GM12874 (cell line): ENCODE measurements around the gene CHD9.

Source experiments
- TF ChIP-seq, protein P1 (sequence below): IDR thresholded peaks from 2 replicates; pipeline ENCODE4 v1.5.1; 2011; ENCODE audit warnings: low read depth, mild to moderate bottlenecking, control low read depth, low read length, moderate library complexity; ENCODE audit not compliant: insufficient read depth

The CHD9 gene

DNA sequence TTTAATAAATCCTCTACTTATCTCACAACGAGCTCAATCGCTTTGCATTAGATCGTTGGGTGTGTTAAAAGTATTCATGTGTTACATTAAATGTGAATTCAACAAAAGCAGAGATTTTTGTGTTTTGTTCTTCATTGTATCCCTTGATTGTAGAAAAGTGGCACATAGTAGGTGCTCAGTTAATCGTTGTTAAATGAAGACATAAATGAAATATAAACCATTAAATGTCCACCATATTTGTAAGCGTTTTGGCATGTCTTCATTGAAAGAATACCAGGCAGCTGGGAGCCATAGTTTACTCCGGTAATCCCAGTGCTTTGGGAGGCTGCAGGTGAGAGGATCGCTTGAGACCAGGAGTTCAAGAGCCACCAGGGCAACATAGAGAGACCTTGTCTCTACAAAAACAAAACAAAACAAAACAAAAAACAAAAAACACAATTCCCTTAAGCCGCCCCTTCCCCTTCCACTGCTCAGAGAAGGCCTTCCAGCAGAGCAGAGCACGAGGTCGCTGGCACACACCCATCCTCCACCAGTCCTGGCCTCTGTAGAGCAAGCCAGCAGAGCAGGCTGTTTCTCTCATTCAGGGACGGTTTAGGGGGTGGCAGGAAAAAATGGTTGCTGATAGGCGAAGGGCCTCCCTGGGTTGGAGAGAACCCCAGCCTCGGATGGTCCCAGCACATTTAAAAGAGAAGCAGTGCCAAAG, 673 bp upstream of the CHD9 start:
- TF ChIP-seq, protein P1, sequence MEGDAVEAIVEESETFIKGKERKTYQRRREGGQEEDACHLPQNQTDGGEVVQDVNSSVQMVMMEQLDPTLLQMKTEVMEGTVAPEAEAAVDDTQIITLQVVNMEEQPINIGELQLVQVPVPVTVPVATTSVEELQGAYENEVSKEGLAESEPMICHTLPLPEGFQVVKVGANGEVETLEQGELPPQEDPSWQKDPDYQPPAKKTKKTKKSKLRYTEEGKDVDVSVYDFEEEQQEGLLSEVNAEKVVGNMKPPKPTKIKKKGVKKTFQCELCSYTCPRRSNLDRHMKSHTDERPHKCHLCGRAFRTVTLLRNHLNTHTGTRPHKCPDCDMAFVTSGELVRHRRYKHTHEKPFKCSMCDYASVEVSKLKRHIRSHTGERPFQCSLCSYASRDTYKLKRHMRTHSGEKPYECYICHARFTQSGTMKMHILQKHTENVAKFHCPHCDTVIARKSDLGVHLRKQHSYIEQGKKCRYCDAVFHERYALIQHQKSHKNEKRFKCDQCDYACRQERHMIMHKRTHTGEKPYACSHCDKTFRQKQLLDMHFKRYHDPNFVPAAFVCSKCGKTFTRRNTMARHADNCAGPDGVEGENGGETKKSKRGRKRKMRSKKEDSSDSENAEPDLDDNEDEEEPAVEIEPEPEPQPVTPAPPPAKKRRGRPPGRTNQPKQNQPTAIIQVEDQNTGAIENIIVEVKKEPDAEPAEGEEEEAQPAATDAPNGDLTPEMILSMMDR, result no peak

DNA sequence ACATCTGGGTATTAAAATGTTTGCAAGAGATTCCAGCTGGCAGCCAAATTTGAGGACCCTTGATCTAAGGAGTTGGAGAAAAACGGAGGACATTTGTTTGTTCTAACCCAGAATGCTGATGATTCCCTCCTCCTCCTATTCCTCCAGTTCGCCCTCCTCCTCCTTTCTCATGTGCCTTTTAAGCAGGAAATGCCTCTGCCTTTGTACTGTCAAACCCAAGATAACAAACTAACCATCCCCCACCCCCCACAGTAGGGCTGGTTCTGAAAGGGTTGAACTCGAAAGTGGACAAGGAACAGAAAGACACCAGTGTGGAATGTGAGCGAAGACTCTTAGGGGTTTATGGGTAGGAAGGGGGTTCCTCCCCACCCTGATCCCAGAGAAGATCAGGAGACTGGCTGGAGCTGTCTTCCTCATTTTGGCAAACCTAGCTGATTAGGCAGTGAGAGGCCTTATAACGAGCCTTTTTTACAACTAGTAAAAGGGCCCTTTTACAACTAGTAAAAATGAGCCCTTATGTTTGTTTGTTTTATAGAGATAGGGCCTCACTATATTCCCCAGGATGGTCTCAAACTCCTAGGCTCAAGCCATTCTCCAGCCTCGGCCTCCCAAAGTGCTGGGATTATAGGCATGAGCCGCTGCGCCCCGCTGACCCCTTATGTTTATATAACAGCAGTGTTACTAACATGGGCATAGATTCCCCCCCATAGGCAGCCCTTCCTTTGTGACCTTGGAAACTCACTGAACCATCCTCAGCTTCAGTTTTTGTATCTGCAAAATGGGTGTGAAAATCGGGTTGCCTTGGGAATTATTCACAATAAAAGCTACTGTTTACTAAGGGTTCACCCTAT, 975 bp downstream of the CHD9 start:
- TF ChIP-seq, protein P1, result no peak

- TF ChIP-seq, protein P1, result no peak
Measured at GRCh38 chr16:53056392-53056881, 1.6 kb downstream of the CHD9 start.

- TF ChIP-seq, protein P1, result no peak
Measured at GRCh38 chr16:53057658-53058057, 2.9 kb downstream of the CHD9 start.

- TF ChIP-seq, protein P1, result no peak
Measured at GRCh38 chr16:53058441-53058840, 3.6 kb downstream of the CHD9 start.

- TF ChIP-seq, protein P1, result no peak
Measured at GRCh38 chr16:53058882-53059281, 4.1 kb downstream of the CHD9 start.

DNA sequence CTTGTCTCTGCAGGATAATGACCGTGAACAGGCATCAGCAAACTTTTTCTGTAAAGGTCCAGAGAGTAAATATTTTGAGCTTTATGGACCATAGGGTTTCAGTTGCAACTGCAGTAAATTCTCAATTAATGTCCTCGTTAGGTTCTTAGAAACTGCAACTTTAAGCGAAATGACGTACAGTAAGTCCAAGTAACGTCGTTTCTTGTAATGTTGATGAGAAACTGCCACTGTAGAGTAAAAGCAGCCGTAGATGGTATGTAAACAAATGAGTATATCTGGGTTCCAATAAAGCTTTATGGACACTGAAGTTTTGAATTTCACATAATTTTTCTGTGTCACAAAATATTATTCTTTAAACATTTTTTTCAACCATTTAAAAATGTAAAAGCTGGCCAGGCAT, 4.9 kb downstream of the CHD9 start:
- TF ChIP-seq, protein P1, result no peak
